T-helper 2 cell treated with Interferon-gamma antibody and Interleukin-4, amounts not matched to agents 100 ng/mL and 5 ng/mL, for 36 hours (primary cell): ENCODE data around the gene FAM43A. TPM values are rescaled to one million over a fixed set of nuclear protein-coding genes. Genes with fewer than 3 reads are reported as not detected.

Experiments
- intact Hi-C: fragments of 100-400 bp; cut with micrococcal nuclease; formaldehyde crosslinking; loops from one replicate; pipeline ENCODE4 v1.15.1; 2023
- total RNA-seq: library from RNA; stranded (reverse); gene quantifications from 2 replicates; pipeline ENCODE4 v1.2.3, GENCODE V29; 2022

Gene FAM43A
- total RNA-seq, 1 donor from 2014 or later, result 2.4 TPM

DNA sequence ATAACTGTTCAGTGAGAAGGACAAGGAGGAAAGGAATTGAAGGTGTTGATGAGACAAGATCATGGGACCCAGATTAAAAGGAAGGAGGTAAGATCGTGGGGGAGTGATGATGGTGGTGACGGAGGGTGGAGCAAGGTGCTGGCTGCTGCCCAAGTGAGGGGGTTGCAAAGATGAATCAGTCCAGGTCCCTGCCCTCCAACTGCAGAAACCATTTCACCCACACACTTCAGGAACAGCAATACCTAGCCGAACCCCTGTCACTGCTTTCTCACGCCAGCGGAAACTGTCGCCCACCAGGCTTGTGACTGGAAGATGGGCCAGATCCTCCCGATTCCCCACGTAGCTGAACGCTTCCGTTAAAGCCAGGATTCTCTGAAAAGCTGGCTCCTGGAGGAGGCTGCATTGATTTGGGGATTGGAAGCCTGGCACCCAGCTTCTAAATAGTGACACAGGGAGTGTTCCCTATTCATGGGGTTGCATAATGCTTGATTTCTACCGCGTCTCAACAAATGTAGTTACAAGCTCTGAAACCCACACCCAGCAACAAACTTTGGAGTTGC lies 10.5 kb upstream of the FAM43A start:
- intact Hi-C loops, result loop anchor here (5.0 kb wide), 1 partner anchor 533 kb away; no protein-coding TSS in a partner anchor

DNA sequence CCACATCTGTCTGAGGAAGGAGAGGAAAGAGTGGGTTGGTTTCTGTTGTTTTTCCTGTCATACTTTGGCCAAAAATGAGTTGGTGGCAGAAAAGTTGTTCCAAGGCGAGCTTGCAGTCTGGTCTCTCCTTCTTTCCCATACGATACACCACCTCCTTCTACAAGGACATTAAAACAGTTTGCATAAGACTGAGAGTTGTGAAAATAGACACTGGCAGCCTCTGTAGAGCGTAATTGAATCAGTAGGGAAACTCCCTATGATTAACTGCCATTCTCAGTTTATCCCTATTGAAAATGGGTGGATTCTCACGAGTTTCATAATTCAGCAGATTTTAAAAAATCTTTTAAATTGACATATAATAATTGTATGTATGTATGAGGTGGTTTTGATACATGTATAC lies 10.0 kb upstream of the FAM43A start:
- intact Hi-C loops, result loop anchor here (5.0 kb wide), 1 partner anchor 533 kb away; no protein-coding TSS in a partner anchor

DNA sequence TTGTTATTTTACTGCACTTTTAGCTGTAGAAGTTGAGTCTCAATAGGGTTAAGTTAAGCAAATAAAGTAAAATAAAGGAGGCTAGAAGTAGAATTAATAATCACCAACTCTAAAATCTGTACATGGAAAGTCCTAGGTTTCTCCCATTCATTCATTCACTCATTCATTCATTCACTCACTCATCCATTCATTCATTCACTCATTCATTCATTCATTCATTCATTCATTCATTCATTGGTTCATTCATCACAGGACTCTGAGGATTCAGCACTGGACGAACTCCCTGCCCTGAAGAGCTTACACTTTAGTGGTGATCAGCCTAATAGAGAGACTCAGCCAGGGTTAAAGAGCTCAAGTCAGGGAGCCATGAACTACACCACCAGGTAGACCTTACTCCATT lies 9.2 kb upstream of the FAM43A start:
- intact Hi-C loops, result loop anchor here (5.0 kb wide), 1 partner anchor 534 kb away; no protein-coding TSS in a partner anchor

DNA sequence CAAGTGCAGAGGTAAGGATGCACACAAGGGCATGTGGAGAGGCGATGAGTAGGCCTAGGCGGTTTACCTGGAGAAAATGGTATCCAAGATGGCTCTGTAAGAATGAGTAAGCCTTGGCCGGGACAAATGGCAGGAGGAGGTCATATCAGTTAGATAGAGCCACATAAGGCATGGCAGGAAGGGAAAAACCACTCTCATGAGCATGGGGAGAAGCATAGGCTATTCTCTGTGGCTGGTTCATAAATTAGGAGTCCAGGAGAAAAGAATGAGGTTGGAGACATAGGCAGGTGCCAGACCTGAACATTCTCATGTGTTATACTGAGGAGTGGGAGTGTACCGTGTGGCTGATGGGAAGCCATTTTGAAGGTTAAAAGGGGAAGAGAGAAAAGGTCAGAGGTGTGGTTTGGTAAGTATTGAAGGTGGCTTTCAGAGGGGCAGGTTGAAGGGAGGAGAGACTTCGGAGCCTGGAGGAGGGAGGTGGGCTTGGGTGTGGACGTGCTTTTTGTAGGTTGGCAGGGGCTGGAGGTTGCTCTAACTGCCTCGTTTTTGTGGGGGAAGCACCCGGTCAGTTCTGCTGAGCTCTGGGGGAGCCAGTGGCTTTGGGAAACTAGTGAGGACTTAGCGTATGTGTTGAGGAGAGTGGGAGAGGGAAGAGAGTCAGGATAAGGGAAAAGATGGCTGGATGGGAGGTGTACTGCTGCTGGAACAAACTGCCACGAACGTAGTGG lies 4.6 kb upstream of the FAM43A start:
- intact Hi-C loops, result loop anchor here (5.0 kb wide), 1 partner anchor 841 kb away; no protein-coding TSS in a partner anchor

DNA sequence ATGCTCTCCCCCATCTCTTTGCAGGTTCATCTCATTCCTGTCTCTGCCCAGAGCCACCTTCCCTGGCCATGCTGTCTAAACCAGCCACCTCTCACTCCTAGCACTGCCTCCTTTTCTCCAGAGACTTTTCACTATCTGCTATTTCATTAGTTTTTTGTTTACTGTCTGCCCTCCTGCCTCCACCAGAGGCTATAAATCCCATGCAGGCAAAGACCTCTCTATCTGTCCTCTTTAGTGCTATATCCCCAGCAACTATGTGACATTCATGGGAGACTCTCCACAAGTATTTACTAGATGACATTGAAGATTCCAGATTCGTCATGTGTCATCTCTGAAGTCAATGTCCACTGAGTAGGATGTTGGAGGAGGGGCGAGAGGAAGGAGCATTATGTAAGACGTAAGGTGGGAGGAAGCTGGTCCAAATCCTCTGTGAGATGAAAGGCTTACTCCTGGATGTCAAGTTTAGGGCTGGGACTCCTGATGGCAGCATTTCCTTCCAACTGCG lies 3.4 kb upstream of the FAM43A start:
- intact Hi-C loops, result loop anchor here (1.0 to 5.0 kb wide), 3 partner anchors 424 to 840 kb away; no protein-coding TSS in a partner anchor

DNA sequence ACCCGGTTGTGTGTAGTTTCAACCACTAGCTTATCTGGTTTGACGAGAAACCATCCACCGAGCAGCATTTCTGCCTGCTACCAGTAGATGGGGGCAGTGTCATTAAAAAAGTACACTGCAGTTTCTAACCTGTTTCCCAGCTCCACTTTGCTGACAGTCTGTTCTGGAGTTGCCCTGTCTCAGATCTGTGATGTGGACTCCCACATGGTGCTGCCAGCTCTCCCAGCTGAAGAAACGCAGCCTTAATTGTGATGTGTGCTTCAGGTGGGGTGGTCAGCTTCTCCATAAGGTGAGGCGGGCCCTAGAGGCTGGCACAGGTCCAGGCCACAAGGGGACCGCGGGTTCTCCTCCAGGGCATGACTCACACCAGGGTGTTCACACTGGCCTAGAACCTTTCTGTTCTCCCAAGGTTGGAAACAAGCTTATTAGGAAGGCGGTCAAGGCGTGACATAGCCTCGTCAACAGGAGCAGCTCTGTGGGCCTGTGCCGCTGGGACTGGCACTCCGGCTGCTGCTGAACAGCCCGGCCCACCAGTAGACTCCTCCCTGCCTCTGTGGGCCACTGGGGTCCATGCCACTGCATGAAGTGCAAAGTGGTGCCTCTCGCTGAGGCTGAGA lies 2.9 kb upstream of the FAM43A start:
- intact Hi-C loops, result loop anchor here (1.0 to 5.0 kb wide), 3 partner anchors 423 to 839 kb away; no protein-coding TSS in a partner anchor

DNA sequence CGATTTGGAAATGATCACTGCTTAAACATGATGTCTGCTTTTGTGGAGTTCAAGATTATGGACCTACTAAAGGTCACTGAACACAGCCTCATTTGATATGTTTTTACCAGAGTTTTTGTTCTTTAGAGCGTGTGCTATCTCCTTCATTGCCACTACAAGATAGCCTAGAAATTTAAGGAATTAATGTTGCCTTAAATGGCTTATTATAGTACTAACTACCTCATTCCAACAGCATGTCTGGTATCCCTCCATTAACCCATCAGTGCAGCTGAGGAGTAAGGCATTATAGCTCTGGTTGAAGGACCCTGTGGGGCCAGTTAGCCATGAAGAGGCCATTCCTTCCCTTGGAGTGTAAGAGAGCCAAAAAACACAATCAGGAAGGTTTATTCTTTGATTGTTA lies 2.3 kb upstream of the FAM43A start:
- intact Hi-C loops, result loop anchor here (5.0 kb wide), 1 partner anchor 839 kb away; no protein-coding TSS in a partner anchor

DNA sequence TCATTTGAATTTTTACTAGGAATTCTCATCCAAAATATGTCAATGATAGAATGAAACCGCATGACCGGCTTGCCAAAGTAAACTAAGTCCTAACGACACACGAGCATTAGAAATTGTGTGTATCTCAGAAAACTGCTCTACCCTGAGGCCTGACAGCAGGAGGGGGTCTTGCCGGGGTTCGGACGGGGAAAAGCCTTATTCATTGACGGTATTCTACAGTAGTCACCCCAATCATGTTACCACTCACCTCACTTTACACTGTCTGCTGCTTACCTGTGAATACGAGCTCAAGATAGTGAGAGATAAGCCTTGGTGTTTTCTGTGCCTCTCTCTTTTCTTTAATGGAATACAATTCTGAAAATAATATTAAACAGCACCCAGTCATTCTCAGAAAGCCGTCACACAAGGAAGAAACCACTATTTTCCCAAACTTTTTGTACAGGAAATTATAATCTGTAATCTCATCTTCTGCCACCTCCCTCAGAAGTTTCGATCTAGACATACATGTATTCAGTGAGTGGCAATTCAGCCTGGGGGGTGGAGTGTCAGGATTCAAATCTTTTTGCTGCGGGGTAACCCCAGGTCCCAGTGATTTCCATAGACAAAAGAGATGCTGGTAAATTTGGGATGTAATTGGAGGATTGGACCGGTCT lies 492 bp upstream of the FAM43A start:
- intact Hi-C loops, result loop anchor here (1.0 to 5.0 kb wide), 3 partner anchors 13 to 585 kb away; partner anchors contain the start of genes HES1 and LSG1

DNA sequence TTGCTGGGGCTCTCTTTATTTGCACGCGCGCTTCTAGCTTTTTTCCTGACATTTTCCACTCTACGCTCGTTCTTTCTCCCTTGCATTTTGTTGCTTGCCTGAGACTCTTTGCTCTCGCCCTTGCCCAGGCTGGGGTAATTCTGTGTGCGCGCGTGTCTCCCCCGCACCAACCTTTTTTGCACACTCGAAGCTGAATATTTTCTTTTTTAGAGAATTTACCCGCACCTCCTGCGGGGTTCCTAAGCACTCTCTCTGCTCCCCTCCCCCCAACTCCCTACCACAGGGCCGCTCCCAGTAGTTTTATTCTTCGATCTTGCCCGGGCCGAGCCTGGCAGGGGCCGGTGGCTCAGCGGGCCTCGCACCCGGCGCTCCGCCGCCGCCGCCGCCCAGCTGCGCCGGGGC lies 732 bp downstream of the FAM43A start:
- intact Hi-C loops, result loop anchor here (2.0 to 5.0 kb wide), 2 partner anchors 82 to 549 kb away; partner anchors contain the start of gene HES1

DNA sequence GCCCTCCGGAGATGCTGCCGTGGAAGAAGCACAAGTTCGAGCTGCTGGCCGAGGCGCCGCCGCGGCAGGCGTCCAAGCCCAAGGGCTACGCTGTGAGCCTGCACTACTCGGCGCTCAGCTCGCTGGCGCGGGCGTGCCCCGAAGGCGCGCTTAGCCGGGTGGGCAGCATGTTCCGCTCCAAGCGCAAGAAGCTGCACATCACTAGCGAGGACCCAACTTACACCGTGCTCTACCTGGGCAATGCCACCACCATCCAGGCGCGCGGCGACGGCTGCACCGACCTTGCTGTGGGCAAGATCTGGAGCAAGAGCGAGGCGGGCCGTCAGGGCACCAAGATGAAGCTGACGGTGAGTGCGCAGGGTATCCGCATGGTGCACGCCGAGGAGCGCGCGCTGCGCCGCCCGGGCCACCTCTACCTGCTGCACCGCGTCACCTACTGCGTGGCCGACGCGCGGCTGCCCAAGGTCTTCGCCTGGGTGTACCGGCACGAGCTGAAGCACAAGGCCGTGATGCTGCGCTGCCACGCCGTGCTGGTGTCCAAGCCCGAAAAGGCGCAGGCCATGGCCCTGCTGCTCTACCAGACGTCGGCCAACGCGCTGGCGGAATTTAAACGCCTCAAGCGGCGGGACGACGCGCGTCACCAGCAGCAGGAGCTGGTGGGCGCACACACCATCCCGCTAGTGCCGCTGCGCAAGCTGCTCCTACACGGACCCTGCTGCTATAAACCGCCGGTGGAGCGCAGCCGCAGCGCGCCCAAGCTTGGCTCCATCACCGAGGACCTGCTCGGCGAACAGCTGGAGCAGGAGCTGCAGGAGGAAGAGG lies 1.3 kb downstream of the FAM43A start:
- intact Hi-C loops, result loop anchor here (2.0 to 5.0 kb wide), 2 partner anchors 82 to 550 kb away; partner anchors contain the start of gene HES1

DNA sequence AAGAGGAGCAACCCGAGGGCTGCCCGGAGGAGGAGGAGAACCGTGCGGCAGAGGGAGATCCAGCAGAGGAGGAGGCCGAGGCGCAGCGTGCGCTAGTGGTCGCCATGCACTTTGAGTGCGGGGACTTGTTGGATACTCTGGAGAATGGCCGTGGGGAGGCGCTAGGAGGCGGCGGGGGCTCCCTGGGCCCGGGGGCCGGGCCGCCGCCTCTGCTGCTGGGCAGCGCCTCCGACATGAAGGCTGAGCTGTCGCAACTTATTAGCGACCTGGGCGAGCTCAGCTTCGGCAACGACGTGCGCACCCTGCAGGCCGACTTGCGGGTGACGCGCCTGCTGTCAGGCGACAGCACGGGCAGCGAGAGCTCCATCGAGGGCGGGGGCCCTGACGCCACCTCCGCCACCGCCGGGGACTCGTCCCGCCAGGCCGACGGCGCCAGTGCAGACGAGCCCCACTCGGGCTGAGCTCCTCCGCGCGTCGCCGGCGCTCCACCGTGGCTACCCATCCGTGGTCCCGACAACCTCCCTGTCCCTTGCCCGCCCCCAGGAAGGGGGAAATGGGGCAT lies 2.0 kb downstream of the FAM43A start:
- intact Hi-C loops, result loop anchor here (2.0 to 5.0 kb wide), 2 partner anchors 81 to 550 kb away; partner anchors contain the start of gene HES1

DNA sequence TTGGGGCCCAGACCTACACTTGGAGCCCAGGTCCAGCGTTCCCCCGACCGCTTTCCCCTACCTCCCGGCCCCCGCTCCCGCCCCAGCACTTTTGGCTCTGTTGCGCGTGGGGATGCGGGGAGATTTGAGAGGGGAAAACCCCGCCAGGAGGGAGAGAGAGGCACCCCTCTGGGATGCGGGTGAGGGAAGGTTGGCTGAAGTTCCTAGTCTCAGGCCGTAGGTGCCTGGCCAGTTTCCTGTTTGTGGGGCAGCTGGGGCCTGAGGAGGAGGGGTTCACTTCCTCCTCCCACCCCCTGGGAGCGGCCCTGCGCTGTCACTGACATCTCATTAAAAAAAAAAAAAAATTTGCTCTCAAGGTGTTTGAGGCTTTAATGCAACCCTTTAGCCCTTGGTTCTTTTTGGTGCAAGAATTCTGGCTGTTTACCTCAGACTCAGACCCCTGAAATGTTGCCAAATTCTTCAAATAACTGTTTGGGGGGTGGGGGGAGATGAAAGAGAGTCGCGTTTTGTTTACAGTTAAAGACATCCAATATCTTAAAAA lies 2.6 kb downstream of the FAM43A start:
- intact Hi-C loops, result loop anchor here (5.0 kb wide), 1 partner anchor 551 kb away; the partner anchor contains the start of gene HES1

DNA sequence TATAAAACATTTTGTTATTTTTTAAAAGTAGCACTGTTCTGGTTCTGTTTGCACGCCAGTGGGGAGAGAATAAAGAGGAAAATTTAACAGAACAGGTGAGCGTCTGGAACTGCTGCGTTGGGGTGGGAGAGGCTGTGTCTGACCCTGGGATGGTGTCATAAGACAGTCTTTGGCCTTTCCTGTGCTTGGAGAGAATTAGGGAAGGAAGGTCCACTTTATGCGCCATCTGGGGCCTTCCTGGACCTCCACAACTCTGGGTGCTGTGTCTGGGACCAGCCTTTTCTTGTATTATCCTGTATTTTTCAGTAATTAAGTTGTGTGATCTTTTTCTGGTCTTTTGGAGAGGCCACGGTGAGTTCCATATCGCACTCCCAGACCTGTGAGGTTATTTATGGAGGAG lies 3.3 kb downstream of the FAM43A start:
- intact Hi-C loops, result loop anchor here (5.0 kb wide), 1 partner anchor 552 kb away; the partner anchor contains the start of gene HES1

DNA sequence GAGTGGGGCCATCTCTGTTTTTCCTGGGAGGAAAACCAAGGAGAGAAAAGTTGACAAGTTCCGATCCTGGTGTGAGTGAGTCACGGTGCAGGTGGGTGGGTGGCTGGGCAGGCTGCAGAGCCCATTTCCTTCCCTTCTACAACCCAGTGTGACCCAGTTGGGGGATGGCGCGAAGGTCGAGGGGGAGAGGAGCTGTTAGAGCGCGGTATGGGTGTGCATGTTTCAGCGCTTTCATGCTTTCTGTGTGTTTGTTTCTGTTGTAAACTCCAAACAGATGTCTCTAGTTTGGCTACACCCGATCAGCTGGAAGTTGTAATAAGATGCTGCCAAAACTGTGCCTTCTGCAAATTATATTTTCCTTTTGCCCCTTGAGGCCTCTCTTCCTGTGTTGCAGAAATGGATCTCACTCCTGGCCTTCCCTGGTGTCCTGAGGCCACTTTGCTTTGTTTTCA lies 3.8 kb downstream of the FAM43A start:
- intact Hi-C loops, result loop anchor here (5.0 kb wide), 1 partner anchor 552 kb away; the partner anchor contains the start of gene HES1

DNA sequence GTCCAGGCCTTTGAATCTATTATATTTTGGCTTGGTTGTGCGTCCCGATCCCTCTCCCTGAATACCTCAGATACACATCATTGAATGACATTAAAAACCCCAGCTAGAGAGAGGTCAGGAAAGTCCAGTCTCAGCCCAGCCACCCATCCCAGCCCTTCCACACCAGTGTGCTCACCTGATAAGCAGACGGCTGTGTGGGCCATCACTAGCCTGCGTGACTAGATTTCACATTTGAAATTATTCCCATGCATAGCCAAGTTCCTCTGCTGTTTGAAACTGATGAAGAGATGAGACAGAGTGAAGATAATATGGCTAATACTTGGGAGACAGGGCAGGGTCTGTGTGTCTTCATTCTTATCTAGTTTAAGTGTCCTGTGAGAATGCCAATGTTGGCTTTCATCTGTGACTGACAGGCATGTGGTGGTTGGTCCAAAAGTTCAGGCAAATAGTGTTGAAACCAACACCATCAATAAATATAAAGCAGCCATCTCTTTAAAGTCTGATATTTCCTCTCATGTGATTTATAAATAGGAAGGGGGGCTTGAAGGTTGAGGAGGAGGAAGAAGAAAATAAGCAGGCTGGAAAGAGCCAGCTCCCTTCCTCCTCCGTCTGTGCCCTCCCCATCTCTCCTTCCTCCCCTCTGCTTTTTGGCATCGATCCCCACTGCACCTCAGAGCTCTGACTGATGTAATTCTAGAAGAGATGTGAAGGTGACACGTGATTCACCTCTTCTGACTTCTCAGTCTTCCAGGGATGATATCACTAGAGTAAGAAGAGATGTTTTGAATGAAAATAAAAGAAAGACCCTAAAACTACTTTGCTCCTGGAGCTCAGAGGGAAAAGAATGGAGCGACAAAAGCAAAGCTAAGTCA lies 5.1 kb downstream of the FAM43A start:
- intact Hi-C loops, result no loop called here

DNA sequence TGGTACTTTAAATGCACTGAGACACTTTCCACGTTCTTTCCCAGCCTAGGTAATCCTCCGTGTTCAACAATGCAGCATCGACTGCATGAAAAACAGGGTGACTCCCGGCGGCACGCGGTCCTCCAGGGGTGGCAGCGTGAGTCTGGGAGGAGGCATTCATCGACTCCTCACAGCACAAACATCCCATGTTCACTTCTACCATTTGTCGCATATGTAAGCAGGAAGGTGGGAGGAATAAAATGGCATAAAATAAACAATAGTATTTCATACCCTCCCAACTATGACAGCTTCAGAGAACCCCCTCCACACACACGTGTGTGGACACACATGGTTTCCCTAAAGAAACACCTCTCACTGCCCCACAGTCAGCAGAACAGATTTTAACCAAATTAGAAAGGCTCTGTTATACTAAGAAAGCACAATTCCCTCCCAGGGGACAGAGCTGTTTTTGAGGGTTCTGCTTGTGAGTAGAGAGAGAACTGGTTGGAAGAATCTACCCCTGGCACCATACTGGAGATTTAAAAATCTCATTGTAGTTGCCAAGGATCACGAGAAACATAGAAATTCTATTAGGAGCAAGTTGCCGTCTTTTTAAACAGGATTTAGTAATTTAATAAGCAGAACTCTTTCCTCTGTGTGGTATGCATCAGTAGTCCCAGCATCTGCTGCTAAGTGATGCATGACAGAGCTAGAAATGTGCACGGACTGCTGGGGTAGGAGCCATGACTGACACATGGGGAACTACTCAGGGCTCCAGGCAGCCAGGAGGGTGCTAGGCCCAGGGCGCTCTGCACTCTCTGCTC lies 6.0 kb downstream of the FAM43A start:
- intact Hi-C loops, result no loop called here

DNA sequence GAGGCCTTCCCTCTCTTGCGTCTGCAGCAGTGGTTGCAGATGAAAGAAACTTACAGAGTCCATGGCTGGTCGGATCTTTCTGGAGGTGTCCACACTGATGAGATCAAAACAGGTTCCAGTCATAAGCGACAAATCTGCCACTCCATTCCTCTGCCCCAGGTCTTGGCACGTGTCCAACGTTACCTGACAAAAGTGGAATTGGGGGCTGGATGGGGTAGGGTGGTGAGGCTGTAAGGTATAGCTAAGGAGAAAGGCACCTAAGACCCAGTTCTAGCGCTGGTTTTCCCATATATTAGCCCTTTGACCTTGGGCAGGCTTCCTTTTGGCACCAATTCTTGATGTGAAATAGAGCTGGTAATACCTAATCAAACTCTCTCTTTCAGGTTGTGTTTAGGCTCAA lies 11.0 kb downstream of the FAM43A start:
- intact Hi-C loops, result no loop called here
